Common myeloid progenitor, CD34-positive (primary cell): ENCODE data around the gene VAV3.

Experiments used
- CTCF ChIA-PET: fragments of 350-600 bp; sonication (Branson Sonifier 250); formaldehyde crosslinking; loops from one replicate; lab custom pipeline; 2021; ENCODE audit warnings: antibody characterized with exemption; lab: Charles Lee
- POLR2A ChIA-PET: fragments of 350-600 bp; sonication (Branson Sonifier 250); formaldehyde crosslinking; loops from one replicate; lab custom pipeline; 2021; ENCODE audit warnings: antibody characterized with exemption; lab: Charles Lee
- DNase-seq, 3 donors: peaks; one replicate each; pipeline versions ENCODE4 v3.0.0 to v3.0.0-alpha.2; 2013
- H3K27ac ChIP-seq, 2 experiments: 1 replicate in 1 of 2; 2 replicates in 1 of 2; pipeline ENCODE4 v1.7.0; 2013; ENCODE audit warnings: inconsistent platforms in 2 of 2, low read length in 2 of 2, mild to moderate bottlenecking in 2 of 2, low read depth in 1 of 2, moderate library complexity in 1 of 2; ENCODE audit not compliant: severe bottlenecking in 2 of 2, insufficient read depth in 1 of 2, poor library complexity in 1 of 2
- H3K27me3 ChIP-seq, 5 experiments: replicated peaks in 2 of 5; 1 replicate in 3 of 5; 2 replicates in 2 of 5; pipeline versions ENCODE4 v1.6.1 to v1.7.0; 2013; ENCODE audit warnings: low read length in 4 of 5, mild to moderate bottlenecking in 2 of 5, moderate library complexity in 2 of 5, inconsistent platforms in 1 of 5; ENCODE audit not compliant: insufficient read depth in 5 of 5, control insufficient read depth in 4 of 5
- H3K36me3 ChIP-seq, 4 experiments: 1 replicate in 2 of 4; 2 replicates in 2 of 4; pipeline versions ENCODE4 v1.6.1 to v1.7.0; 2013; ENCODE audit warnings: low read length in 3 of 4, control low read depth in 1 of 4, mild to moderate bottlenecking in 1 of 4; ENCODE audit not compliant: control insufficient read depth in 4 of 4, insufficient read depth in 4 of 4
- H3K4me1 ChIP-seq, 4 experiments: 1 replicate in 3 of 4; 2 replicates in 1 of 4; pipeline versions ENCODE4 v1.6.1 to v1.7.1; 2013; ENCODE audit warnings: low read length in 3 of 4, mild to moderate bottlenecking in 3 of 4, control low read depth in 1 of 4, inconsistent platforms in 1 of 4, moderate library complexity in 1 of 4; ENCODE audit not compliant: control insufficient read depth in 4 of 4, insufficient read depth in 4 of 4; ENCODE audit errors: control extremely low read depth in 1 of 4
- H3K4me3 ChIP-seq, 7 experiments: 1 replicate in 4 of 7; 2 replicates in 3 of 7; pipeline versions ENCODE4 v1.5.1 to v1.7.0; 2013; ENCODE audit warnings: mild to moderate bottlenecking in 7 of 7, low read length in 6 of 7, moderate library complexity in 6 of 7, inconsistent platforms in 2 of 7, low read depth in 2 of 7, control low read depth in 1 of 7; ENCODE audit not compliant: insufficient read depth in 4 of 7, control insufficient read depth in 1 of 7; ENCODE audit errors: extremely low read depth in 1 of 7
- H3K9me3 ChIP-seq, 5 experiments: 1 replicate in 4 of 5; 2 replicates in 1 of 5; pipeline versions ENCODE4 v1.6.1 to v1.7.1; 2013; ENCODE audit warnings: low read length in 4 of 5, mild to moderate bottlenecking in 2 of 5, inconsistent platforms in 1 of 5, low read depth in 1 of 5, moderate library complexity in 1 of 5; ENCODE audit not compliant: control insufficient read depth in 4 of 5, insufficient read depth in 2 of 5; ENCODE audit errors: control extremely low read depth in 1 of 5
- WGBS: methylation state at CpG from one replicate; pipeline ENCODE4 v1.1.5; 2013; ENCODE audit not compliant: insufficient coverage; 5-methylcytosine and 5-hydroxymethylcytosine counted together

The VAV3 gene

GRCh38 chr1:107523061-107523460 lies 441.9 kb downstream of the VAV3 start:
- ChIA-PET CTCF (no interaction called here), POLR2A (no interaction called here)
- Histone ChIP-seq H3K4me3 (no peak overlapping the region), H3K4me1 (peaks cover 0 to 2% (median 0%) of the 10 kb centered on the region in 4 experiments), H3K27ac (no peak overlapping the region), H3K27me3 (no peaks in the 10 kb centered on the region), H3K9me3 (no peaks in the 10 kb centered on the region), H3K36me3 (no peaks in the 10 kb centered on the region)
- no peak for DNase-seq
- WGBS, result 71% methylated on average over 4 of the region's 4 CpGs
